Mononuclear cell (primary cell): Measurements from ENCODE around the gene ABCA5. TPM values are rescaled to one million over a fixed set of nuclear protein-coding genes. Genes with fewer than 3 reads are reported as not detected.
"Not testable (repeated sequence)": the region's sequence is repeated elsewhere in the genome, so short reads cannot be mapped to it uniquely, and the experiment has no call there.

Experiments used
- H3K27me3 ChIP-seq: 2 replicates; pipeline ENCODE4 v1.6.0; 2011; ENCODE audit warnings: low read length, control low read depth; ENCODE audit not compliant: insufficient read depth
- H3K4me1 ChIP-seq: 2 replicates; pipeline ENCODE4 v1.5.1; 2011; ENCODE audit warnings: mild to moderate bottlenecking, low read length, control low read depth; ENCODE audit not compliant: insufficient read depth
- H3K4me3 ChIP-seq: 2 replicates; pipeline ENCODE4 v1.5.1; 2011; ENCODE audit warnings: mild to moderate bottlenecking, low read length, moderate library complexity
- H3K9me3 ChIP-seq: 2 replicates; pipeline ENCODE4 v1.5.1; 2011; ENCODE audit warnings: low read depth, mild to moderate bottlenecking, control low read depth, low read length
- total RNA-seq: library from RNA; depleted of rRNA; stranded (reverse); fragments of >200 nt; gene quantifications from one replicate; pipeline ENCODE4 v1.2.3, GENCODE V29; 2012

The ABCA5 gene
- total RNA-seq, 1 donor: 27.0 TPM

DNA sequence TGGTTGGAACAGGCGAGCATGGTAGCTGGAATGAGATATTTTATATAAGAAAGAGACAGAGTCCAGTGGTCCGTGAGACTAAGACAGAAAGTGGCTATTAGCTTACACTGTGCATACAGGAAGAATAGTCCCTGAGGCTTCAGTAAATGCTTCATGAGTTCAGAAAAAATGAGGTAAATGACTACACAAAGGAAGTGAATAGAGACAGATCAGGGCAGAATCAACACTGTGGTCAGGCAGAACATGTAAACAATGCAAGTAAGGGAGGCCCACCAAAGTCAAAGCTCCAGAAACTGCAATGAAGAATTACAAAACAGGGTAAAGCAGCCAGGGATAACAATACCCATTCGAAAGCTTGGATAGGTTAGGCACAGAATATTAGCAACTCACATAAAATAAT lies 103.1 kb downstream of the ABCA5 start:
- Histone ChIP-seq H3K4me3 (no peak overlapping the region), H3K9me3 (no peaks in the 10 kb centered on the region), H3K27me3 (no peaks in the 10 kb centered on the region), H3K4me1 (peaks cover 3% of the 10 kb centered on the region)

DNA sequence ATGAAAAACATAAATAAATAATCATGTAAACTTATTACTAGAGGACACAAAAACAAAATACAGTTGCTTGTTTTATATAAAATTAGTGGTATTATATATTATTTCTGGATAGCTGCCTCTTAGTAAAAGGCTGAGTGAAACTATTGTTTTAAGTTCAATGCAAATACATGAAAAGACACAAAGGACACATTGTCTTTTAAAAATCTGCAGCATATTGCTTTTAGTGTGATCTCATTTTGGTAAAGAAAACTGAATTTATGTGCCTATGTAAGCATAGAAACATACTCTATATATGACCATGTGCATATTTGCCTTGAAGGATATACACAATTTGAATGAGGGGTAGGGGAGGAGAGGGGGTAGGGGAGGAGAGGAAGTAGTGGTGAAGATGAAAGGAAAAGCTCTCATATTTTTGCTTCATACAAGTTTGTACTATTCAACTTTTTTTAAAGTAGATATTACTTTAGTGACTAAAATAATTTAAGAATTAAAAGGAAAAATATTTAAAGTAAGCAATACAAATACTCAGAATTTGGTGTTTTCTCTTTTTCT lies 104.2 kb downstream of the ABCA5 start:
- Histone ChIP-seq H3K9me3 (no peaks in the 10 kb centered on the region), H3K4me1 (peaks cover 3% of the 10 kb centered on the region), H3K27me3 (no peaks in the 10 kb centered on the region), H3K4me3 (no peak overlapping the region)

DNA sequence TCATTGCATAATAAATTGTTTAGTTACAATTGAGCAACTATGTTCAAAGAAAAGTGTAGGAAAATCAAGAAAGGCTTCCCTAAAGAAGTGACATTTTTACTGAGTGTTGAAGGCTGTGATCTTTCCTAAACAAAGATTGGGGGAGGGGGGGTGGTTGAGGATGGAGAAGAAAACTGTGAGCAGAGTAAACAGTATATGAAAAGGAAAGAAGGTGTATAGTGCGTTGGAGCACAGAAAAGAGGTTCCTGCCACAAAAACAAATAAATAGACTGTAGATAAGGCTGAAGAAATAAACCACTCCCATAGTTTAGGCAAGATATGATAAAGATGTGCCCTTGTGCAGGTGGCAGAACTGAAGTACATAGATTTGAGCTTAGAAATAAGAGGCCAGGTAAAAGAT lies 106.8 kb downstream of the ABCA5 start:
- peaks cover 3% of the 10 kb centered on the region for H3K4me1 ChIP-seq

DNA sequence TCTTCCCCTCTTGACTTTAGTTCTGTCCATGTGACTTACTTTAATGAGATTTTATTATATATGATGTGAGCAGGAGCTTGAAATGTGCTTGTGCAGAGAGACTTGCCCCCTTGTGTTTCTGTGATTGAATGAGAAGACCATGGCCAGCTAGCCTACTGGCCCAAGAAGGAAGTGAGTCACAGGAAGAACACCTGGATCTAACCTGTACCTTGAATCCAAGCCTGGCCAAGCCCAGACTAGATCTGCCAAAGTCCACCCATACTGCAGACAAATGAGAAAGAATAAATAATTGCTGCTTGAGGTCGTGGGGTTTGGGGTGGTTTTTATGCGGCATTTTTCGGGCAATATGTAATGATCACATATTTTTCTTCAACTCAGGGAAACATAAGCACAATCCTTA lies 107.9 kb downstream of the ABCA5 start:
- Histone ChIP-seq H3K4me1 (peaks cover 2% of the 10 kb centered on the region), H3K27me3 (no peaks in the 10 kb centered on the region), H3K9me3 (no peaks in the 10 kb centered on the region), H3K4me3 (no peak overlapping the region)

More for the DNA sequence above, 106.8 kb downstream of the ABCA5 start:
- Histone ChIP-seq H3K27me3 (no peaks in the 10 kb centered on the region), H3K4me3 (no peak overlapping the region), H3K9me3 (no peaks in the 10 kb centered on the region)

DNA sequence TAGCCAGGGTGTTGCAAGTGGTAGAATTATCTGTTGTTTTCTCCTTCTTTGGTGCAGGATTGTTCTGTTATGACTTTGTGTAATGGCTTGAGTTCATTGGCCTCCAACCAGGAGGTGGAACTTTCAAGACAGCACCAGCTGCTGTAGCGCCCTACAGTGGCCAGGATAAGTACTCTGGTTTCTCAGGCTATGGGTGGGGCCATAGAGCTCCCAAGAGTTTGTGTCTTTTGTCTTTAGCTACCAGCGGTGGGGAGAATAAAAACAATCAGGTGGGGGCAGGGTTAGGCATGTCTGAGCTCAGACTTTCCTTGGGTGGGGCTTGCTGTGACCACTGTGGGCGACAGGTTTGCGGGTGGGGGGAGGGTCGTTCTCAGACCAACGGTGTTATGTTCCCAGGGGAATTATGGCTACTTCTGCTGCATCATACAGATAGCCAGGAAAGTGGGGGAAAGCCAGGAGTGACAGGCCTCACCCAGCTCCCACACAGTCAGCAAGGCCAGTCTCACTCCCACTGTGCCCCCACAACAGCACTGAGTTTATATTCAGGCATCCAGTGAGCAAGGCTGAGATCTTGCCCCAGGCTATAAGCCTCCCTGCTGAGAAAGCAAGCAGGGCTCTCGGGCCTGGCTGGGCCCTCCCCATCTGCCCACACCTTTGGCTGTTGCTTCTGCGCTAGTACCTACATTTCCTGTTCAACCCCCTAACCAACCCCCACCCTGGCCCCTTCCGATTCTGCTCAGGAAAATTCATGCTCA lies 113.7 kb downstream of the ABCA5 start:
- no peak overlapping the region for H3K4me3 ChIP-seq
- no peaks in the 10 kb centered on the region for H3K9me3 ChIP-seq
- H3K27me3 ChIP-seq: no peaks in the 10 kb centered on the region
- no peaks in the 10 kb centered on the region for H3K4me1 ChIP-seq

DNA sequence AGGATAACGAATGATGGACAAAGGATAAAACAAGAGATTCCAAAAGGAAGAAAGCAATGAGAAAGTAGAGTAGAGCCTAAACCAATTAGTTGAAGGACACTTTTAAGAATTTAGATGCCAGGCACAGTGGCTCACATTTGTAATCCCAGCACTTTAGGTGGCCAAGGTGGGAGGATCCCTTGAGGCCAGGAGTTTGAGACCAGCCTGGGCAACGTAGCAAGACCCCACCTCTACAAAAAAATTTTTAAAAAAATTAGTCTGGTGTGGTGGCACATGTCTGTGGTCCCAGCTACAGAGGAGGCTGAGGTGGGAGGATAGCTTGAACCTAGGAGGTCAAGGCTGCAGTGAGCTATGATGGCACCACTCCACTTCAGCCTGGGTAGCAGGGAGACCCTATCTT lies 118.3 kb downstream of the ABCA5 start:
- Histone ChIP-seq H3K27me3 (no peaks in the 10 kb centered on the region), H3K9me3 (no peaks in the 10 kb centered on the region), H3K4me1 (peaks cover 3% of the 10 kb centered on the region), H3K4me3 (no peak overlapping the region)

DNA sequence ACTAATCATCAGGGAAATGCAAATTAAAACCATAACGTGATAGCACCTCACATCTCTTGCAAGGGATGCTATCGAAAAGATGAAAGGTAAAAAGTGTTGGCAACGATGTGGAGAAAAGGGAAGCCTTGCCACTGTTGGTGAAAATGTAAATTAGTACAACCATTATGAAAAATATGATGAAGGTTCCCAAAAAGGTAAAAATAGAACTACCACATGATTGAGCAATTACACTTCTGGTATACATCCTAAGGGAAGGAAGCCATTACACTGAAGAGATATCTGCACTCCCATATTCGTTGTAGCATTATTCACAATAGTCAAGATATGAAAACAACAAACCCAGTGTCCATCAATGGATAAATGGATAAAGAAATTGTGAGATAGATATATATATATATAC lies 119.8 kb downstream of the ABCA5 start:
- Histone ChIP-seq H3K4me1 (peaks cover 3% of the 10 kb centered on the region), H3K27me3 (no peaks in the 10 kb centered on the region), H3K9me3 (no peaks in the 10 kb centered on the region), H3K4me3 (no peak overlapping the region)

DNA sequence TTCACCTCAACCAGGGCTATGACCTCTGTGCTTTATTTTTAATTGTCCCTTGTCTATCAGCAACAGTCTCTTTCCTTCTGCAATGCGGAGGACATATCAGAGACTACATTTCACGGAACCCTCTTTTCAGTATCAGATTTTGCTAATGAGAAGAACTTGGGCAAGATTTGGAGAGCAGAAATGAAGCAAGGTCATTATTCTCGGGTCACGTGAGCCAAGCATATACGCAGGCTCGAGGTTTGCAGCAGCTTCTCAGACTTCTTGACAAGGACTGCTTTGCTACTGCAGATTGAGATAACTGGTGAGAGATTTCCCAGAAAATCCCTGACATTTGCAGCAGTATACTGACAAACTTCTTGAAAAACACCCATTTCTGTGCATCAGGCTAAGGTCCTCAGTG lies 128.7 kb downstream of the ABCA5 start:
- Histone ChIP-seq H3K27me3 (no peaks in the 10 kb centered on the region), H3K4me3 (no peak overlapping the region), H3K4me1 (no peaks in the 10 kb centered on the region), H3K9me3 (no peaks in the 10 kb centered on the region)

DNA sequence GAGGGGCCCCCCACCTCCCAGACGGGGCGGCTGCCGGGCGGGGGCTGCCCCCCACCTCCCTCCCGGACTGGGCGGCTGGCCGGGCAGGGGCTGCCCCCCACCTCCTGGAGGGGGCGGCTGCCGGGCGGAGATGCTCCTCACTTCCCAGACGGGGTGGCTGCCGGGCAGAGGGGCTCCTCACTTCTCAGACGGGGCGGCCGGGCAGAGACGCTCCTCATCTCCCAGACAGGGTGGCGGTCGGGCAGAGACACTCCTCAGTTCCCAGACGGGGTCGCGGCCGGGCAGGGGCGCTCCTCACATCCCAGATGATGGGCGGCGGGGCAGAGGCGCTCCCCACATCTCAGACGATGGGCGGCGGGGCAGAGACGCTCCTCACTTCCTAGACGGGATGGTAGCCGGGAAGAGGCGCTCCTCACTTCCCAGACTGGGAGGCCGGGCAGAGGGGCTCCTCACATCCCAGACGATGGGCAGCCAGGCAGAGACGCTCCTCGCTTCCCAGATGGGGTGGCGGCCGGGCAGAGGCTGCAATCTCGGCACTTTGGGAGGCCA lies 130.8 kb downstream of the ABCA5 start:
- H3K4me1 ChIP-seq, H3K9me3 ChIP-seq, H3K27me3 ChIP-seq, H3K4me3 ChIP-seq: not testable (repeated sequence)

Other genes with a start within 250 kb of the ABCA5 start
- gene ABCA6, start 185.2 kb downstream of the ABCA5 start, total RNA-seq: 1.7 TPM
- gene ABCA10, start 98.3 kb downstream of the ABCA5 start, total RNA-seq: 1.0 TPM
- 7.8 TPM for gene MAP2K6, start 87.6 kb upstream of the ABCA5 start, total RNA-seq